Kidney (tissue), 14 donors: ENCODE results near the gene MAML2. TPM values are rescaled to one million over a fixed set of nuclear protein-coding genes. Genes with fewer than 3 reads are reported as not detected.

Source experiments
- DNase-seq, 5 donors: peaks; one replicate each; pipeline ENCODE4 v3.0.0-alpha.2; 2013 to 2020
- FAIRE-seq: peaks from 2 replicates; lab custom pipeline; 2012; peaks lifted over from hg19 to GRCh38; lab: Jason Lieb, UNC
- H3K27ac ChIP-seq, 2 donors: one replicate each; pipeline ENCODE4 v1.7.0; 2013; ENCODE audit warnings: low read depth in 2 of 2, low read length in 2 of 2, inconsistent platforms in 1 of 2
- H3K27me3 ChIP-seq: one replicate; pipeline ENCODE4 v1.7.1; 2013; ENCODE audit warnings: low read length, inconsistent platforms; ENCODE audit not compliant: control insufficient read depth, insufficient read depth
- H3K36me3 ChIP-seq, 3 donors: one replicate each; pipeline versions ENCODE4 v1.7.0 to v1.7.1; 2013; ENCODE audit warnings: low read length in 3 of 3, control low read depth in 1 of 3, inconsistent platforms in 1 of 3; ENCODE audit not compliant: insufficient read depth in 3 of 3, control insufficient read depth in 2 of 3
- H3K4me1 ChIP-seq, 3 donors: one replicate each; pipeline versions ENCODE4 v1.7.0 to v1.7.1; 2013; ENCODE audit warnings: low read length in 3 of 3, inconsistent platforms in 1 of 3, low read depth in 1 of 3; ENCODE audit not compliant: control insufficient read depth in 2 of 3, insufficient read depth in 2 of 3
- H3K4me3 ChIP-seq, 3 donors: one replicate each; pipeline versions ENCODE4 v1.7.0 to v1.8.1; 2013; ENCODE audit warnings: low read length in 3 of 3, control low read depth in 1 of 3, inconsistent platforms in 1 of 3
- H3K9ac ChIP-seq, 3 donors: one replicate each; pipeline versions ENCODE4 v1.7.0 to v1.7.1; 2013; ENCODE audit warnings: low read length in 3 of 3, control low read depth in 1 of 3, inconsistent platforms in 1 of 3
- H3K9me3 ChIP-seq, 3 donors: one replicate each; pipeline versions ENCODE4 v1.7.0 to v1.7.1; 2013; ENCODE audit warnings: low read length in 3 of 3, control low read depth in 1 of 3, inconsistent platforms in 1 of 3; ENCODE audit not compliant: control insufficient read depth in 2 of 3, insufficient read depth in 1 of 3
- CTCF ChIP-seq: IDR thresholded peaks from 3 replicates; pipeline ENCODE4 v1.5.1; 2012; ENCODE audit warnings: mild to moderate bottlenecking, moderate library complexity, borderline replicate concordance; ENCODE audit not compliant: insufficient read depth; ENCODE audit errors: extremely low read depth
- intact Hi-C: fragments of 100-400 bp; cut with DNase I; formaldehyde crosslinking; loops from one replicate; pipeline ENCODE4 v1.11.1; 2022
- polyA plus RNA-seq: library from polyadenylated mRNA; stranded (reverse); fragments of 350-450 nt; fragmentation: Illumina TruSeq; extraction: RNeasy Lipid Tissue Mini Kit (QIAGEN cat#74804); gene quantifications from one replicate; pipeline ENCODE4 v1.2.3, GENCODE V29; 2014; ENCODE audit warnings: low read depth, low replicate concordance; ENCODE audit not compliant: insufficient read depth
- total RNA-seq: library from RNA; stranded (reverse); fragmentation: NEBNext Ultra II Directional; extraction: Animal tissue kit (Norgen Biotek cat#: 25700); gene quantifications from one replicate; pipeline ENCODE4 v1.2.1, GENCODE V29; 2021
- donor health status: control.
- donor health status: control.
- donor health status: control.
- donor health status: control.
- donor health status: control.
- donor health status: DM: yes; HTN: yes; CAD: no.
- donor health status: Normal renal cell carcinoma (clear cell type).

Gene MAML2
- total and polyA plus RNA-seq, 2 donors from 2014 or later = 4.9 to 32.3 TPM

- H3K9ac ChIP-seq = no peak overlapping the region
- H3K9me3 ChIP-seq = no peaks in the 10 kb centered on the region
- H3K4me3 ChIP-seq = no peak overlapping the region
- TF ChIP-seq CTCF = no peak
- no peak overlapping the region for H3K27ac ChIP-seq
- DNase-seq = no peak
- peaks cover 0 to 11% (median 2%) of the 10 kb centered on the region in 3 donors for H3K4me1 ChIP-seq
- intact Hi-C loops = no loop called here
- H3K36me3 ChIP-seq = no peaks in the 10 kb centered on the region
- H3K27me3 ChIP-seq = no peaks in the 10 kb centered on the region
- no peak for FAIRE-seq
These were observed 113.5 kb downstream of the MAML2 start for GRCh38 chr11:96229354-96229977.

GRCh38 chr11:96228910-96229309 lies 114.1 kb downstream of the MAML2 start:
- Histone ChIP-seq H3K9me3 (no peaks in the 10 kb centered on the region), H3K4me3 (no peak overlapping the region), H3K4me1 (peaks cover 0 to 11% (median 2%) of the 10 kb centered on the region in 3 donors), H3K9ac (no peak overlapping the region), H3K27ac (peak overlapping the region in 1 of 2 donors; percentile 78), H3K27me3 (no peaks in the 10 kb centered on the region), H3K36me3 (no peaks in the 10 kb centered on the region)
- DNase-seq = no peak
- FAIRE-seq = no peak
- no peak for TF ChIP-seq CTCF
- intact Hi-C loops = no loop called here

- intact Hi-C loops = no loop called here
- Histone ChIP-seq H3K27ac (peak overlapping the region; percentile 15 to 78), H3K36me3 (no peaks in the 10 kb centered on the region), H3K9me3 (no peaks in the 10 kb centered on the region), H3K9ac (no peak overlapping the region), H3K4me1 (peaks cover 0 to 11% (median 2%) of the 10 kb centered on the region in 3 donors), H3K27me3 (no peaks in the 10 kb centered on the region), H3K4me3 (no peak overlapping the region)
- DNase-seq = peak in 2 of 5 donors; percentile 80 to 88
- no peak for TF ChIP-seq CTCF
- no peak for FAIRE-seq
These were observed 114.5 kb downstream of the MAML2 start for GRCh38 chr11:96228473-96228891.
